Ishikawa (cell line): ENCODE results near the gene KIF1C.

ENCODE experiments used
- EP300 ChIP-seq: IDR thresholded peaks from 2 replicates; pipeline ENCODE4 v1.6.1; 2012; ENCODE audit warnings: borderline replicate concordance
- MAX ChIP-seq: IDR thresholded peaks from 2 replicates; pipeline ENCODE4 v1.6.1; 2012
- REST ChIP-seq: IDR thresholded peaks from 2 replicates; pipeline ENCODE4 v1.6.1; 2012; ENCODE audit warnings: low read depth, mild to moderate bottlenecking

DNA sequence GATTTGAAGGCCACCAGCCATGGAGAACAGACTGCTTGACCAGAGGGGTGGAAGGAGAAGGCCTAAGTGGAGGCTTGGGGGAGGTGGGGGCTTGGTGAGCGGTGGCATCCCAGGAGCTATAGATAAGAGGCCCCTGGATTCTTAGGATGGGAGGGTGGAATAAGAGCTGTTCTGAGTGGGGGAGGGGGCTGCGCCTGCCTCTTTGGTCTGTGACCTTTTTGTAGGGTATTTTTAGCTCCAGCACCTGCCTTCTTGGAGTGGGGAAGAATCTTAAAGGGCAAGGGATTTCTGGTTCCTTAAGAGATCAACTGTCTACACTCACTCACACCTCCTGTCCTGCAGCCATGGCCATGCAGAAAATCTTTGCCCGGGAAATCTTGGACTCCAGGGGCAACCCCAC is 46.3 kb upstream of the KIF1C start:
- TF ChIP-seq REST (no peak), EP300 (no peak), MAX (no peak)
